Hematopoietic multipotent progenitor cell (in vitro differentiated cells): ENCODE measurements around the gene ORC3. TPM values are rescaled to one million over a fixed set of nuclear protein-coding genes. Genes with fewer than 3 reads are reported as not detected.

ENCODE experiments used
- DNase-seq, 3 donors: peaks; one replicate each; pipeline ENCODE4 v3.0.0-alpha.2; 2011 to 2015; ENCODE audit warnings: low read depth in 2 of 3, low spot score in 2 of 3
- total RNA-seq: library from RNA; depleted of rRNA; stranded (reverse); fragments of >200 nt; gene quantifications from one replicate; pipeline ENCODE4 v1.2.3, GENCODE V29; 2012

The ORC3 gene
- total RNA-seq: 7.8 TPM

DNA sequence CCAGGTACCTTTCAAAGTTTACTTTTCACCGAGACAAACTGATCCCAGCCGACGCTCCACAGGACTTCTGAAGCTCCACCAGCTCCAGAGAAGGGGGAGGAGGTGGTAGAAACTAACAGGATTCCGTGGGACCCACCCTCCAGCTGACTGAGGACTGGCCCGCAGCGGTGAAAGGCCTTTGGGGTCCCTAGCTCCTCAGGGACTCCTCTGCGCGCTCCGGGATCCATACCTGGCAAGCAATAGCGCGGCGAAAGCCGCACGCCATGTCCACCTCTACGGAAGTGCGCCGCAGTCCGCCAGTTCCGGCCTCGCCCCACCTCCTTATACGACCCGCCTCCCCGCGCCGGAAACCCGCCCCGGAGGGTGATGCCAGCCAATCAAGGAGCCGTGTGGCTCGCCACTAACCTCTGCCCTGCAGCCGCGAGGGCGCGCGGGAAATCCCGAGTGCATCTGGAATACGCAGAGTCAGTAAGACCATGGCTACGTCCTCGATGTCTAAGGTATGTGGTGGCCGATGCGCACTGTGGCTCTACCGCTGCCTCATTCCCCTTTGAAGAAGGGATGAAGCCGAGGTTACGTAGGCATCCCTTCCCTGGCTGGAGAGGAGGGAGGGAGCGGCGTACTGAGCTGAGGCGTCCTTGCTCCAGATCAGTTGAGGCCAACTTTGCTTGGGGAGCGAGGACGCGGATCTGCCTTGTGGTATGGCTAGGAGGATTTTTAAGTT lies at the start of gene ORC3, which contains the start of gene RARS2:
Gene ORC3 (plus strand): TSS at position 443 of the 724 bp plus-strand sequence. CDS start 34 bp downstream, at position 477.
Gene RARS2 (minus strand): TSS at position 295 of the 724 bp plus-strand sequence. CDS start 30 bp downstream, at position 265.
- DNase-seq: peak; percentile 77 to 95 (median 92)

GRCh38 chr6:87540539-87540938 lies 49.4 kb upstream of the ORC3 start:
- no peak for DNase-seq

- DNase-seq: no peak
Observed at GRCh38 chr6:87541041-87541440, 48.9 kb upstream of the ORC3 start.

DNA sequence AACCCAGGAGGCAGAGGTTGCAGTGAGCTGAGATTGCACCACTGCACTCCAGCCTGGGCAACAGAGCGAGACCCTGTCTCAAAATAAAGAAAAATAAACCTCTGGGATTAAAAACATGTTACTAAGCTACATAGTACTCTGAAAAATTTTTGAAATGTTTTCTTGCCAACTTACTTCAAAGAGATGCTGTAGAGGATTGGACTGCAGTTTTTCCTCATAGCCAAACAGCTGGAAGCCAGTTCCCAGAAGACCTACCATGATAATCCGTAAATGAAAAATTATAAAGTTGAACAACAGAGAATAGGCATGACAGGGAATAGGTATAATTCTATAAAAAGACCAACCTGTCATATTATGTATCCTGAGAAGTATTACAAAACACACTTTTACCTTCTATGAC lies 48.2 kb upstream of the ORC3 start:
- DNase-seq: no peak

- DNase-seq: no peak
Observed at GRCh38 chr6:87543696-87544473, 46.0 kb upstream of the ORC3 start.

- DNase-seq: no peak
Observed at GRCh38 chr6:87544474-87544735, 45.5 kb upstream of the ORC3 start.

- no peak for DNase-seq
Observed at GRCh38 chr6:87551799-87552198, 38.1 kb upstream of the ORC3 start.

DNA sequence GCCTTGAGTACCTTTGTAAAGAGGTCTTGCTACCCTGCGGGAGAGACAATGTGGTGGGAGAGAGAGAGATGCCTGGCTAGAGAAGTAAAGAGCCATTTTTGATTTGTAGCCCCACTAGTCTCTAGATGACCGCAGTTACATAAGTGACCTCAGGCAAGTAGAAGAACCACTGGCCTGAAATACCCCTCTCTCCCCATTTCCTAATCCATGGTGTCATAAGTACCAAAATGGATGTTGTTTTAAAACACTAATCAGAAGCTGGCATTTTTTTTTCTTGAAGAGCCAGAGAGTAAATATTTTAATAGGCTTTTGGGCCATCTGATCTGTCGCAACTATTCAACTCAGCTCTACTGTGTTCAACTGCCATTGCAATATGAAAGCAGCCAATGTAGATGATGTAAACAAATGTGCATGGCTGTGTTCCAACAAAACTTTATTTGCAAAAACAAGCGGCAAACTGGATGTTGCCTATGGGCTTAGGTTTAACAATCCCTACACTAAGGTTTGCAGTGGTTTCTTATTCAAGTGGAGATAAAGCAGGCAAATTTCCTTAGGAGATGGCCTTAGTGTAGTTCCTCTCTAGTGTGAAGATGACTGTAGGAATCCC lies 36.7 kb upstream of the ORC3 start:
- DNase-seq: no peak

- no peak for DNase-seq
Observed at GRCh38 chr6:87555506-87555905, 34.4 kb upstream of the ORC3 start.

DNA sequence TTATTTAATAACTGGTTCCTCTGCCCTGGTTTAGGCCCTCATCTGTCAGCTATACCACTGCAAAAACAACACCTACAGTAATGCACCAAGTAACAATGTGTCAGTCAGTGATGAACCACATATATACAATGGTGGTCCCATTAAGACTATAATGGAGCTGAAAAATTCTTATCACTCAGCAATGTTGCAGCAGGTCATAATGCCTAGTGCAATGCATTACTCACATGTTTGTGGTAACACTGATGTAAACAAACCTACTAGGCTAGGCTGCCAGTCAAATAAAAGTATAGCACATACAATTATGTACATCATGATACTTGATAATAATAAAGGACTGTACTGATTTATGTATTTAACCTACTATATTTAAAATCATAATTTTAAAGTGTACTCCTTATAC lies 31.5 kb upstream of the ORC3 start:
- DNase-seq: no peak

DNA sequence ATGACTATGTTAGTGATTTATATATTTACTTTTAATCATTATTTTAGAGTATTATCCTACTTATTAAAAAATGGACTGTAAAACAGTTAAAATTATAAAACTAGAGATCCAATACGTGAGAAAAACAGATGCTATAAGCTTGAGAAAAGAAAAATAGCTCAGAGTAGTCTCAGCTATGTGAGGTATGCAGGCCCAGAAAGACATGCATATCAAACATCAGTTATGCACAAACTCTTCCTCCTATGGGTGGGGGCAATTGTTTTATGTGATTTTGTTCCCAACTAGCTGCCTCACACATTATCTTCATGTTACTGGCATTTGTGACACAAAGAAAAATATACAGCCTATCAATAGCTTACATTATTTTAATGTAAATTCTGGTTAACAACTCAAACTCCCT lies 28.9 kb upstream of the ORC3 start:
- DNase-seq: no peak

GRCh38 chr6:87572021-87572420 lies 17.9 kb upstream of the ORC3 start:
- DNase-seq: no peak

GRCh38 chr6:87572883-87573282 lies 17.1 kb upstream of the ORC3 start:
- DNase-seq: no peak

DNA sequence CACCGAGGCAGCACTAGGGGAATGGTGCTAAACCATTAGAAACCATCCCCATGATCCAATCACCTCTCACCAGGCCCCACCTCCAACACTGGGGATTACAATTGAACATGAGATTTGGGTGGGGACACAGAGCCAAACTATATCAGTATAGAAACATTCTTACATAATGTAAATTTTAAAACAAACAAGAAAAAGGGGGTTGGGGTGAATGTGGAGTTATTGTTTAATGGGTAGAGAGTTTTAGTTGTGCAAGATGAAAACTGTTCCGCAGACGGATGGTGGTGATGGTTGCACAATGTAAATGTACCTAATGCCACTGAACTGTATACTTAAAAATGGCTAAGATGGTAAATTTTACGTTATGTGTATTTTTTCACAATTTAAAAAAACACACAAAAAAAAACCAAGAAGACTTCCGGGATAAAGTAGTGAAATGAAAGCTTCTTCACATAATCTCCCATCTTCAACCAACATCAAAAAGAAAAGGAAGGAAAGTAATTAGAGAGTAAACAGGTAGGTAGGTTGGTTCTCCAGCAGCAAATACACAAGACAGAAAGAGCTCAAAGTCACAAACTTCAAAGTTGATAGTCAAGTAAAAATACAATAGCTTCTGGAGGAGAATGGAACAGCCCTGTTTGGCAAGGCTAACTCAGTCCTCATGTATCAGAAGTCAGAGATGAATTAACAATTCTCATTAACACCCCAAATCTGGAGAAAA lies 16.5 kb upstream of the ORC3 start:
- DNase-seq: no peak

DNA sequence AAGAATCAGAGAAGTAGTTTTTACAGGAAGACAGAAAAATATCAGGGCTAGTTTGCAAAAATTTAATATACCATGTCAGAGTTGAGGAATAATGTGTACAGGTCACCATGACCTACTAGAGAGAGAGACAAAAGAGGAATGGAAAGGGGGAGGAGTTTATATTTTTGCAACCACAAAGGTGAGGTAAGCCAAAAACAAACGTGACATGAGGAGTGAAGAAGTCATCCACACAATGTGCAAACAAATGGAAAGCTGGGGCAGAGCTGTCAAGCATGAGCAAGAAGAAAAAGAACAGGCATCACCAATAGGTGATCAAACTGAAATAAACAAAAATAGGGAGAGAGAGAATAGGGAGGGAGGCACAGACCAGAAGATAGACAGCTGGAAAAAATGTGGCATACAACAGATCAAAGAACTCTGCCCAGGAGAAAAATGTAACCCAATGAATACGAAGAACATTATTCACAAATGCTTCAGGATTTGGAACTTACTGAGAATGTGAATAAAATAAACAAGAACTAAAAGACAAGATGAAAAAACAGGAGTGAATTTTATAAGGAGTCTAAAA lies 15.6 kb upstream of the ORC3 start:
- no peak for DNase-seq

DNA sequence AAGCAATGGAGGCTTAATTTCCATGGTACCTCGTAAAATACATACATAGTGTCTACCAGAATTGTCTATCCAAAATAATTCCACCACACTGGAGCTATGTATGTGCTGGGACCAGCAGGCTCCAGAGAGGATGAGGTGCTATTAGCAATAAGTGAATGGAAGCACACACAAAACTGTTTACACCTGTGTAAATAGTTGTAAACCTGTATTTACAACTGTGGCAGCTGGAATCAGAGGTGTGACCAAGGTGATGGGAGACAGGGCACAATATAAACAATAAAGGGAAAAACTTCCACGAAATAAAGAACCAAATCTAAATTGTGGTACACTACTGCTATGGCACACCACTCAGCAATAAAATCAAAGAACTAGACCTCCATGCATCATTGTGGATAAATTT lies 14.5 kb upstream of the ORC3 start:
- DNase-seq: no peak

- no peak for DNase-seq
Observed at GRCh38 chr6:87583822-87584221, 6.1 kb upstream of the ORC3 start.

- DNase-seq: no peak
Observed at GRCh38 chr6:87586371-87587077, 3.4 kb upstream of the ORC3 start.

DNA sequence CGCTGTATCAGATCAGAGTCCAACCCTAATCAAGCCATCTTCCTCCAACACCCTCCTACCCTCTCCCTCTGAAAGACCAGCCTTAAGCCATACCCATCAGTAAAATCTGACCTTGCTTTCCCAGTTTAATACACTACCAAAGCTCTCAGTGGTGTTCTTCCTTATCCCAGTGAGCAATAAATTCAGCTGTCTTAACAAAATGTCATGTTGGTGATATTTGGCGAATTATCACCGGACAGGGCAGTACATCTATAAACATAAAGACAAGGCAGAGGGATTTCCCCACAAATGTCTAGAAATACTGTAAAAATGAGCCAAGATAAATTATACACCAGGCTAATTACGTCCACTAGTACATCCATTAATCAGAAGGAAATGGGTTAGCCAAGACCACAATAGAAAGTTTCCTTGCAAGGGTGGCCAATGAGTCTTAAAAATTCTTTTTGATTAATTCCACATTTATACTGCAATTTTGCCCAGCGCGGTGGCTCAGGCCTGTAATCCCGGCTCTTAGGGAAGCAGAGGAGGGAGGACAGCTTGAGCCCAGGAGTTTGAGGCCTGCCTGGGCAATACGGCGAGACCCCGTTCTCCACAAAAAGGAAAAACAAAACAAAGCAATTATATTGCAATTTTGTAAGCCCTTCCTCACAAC lies 1.1 kb upstream of the ORC3 start:
- no peak for DNase-seq

GRCh38 chr6:87590417-87590880 lies 514 bp downstream of the ORC3 start:
- no peak for DNase-seq
